HG03066 (cell line): ENCODE measurements around the gene KRTAP4-11.
"Not testable (repeated sequence)": the region's sequence is repeated elsewhere in the genome, so short reads cannot be mapped to it uniquely, and the experiment has no call there.

Experiments used
- ATAC-seq: cut with Tn5 transposase; IDR thresholded peaks from one replicate; pipeline ENCODE4 v1.9.1; 2021; ENCODE audit warnings: low read depth; ENCODE audit not compliant: unreplicated experiment

Gene KRTAP4-11

GRCh38 chr17:41117846-41118386, at the start of gene KRTAP4-11:
Gene KRTAP4-11, minus strand, starts transcription at chr17:41118373. Its CDS starts 58 bp downstream, at chr17:41118315.
- ATAC-seq: not testable (repeated sequence)

GRCh38 chr17:41167561-41167960, 49.4 kb upstream of the KRTAP4-11 start:
- no peak for ATAC-seq

GRCh38 chr17:41163828-41164227, 45.7 kb upstream of the KRTAP4-11 start:
- no peak for ATAC-seq

GRCh38 chr17:41160648-41161047, 42.5 kb upstream of the KRTAP4-11 start, which contains the start of gene KRTAP4-4:
Gene KRTAP4-4, minus strand, starts transcription at chr17:41160748. Its CDS starts 57 bp downstream, at chr17:41160691.
- no peak for ATAC-seq

- not testable (repeated sequence) for ATAC-seq
Observed at GRCh38 chr17:41160190-41160589, 42.0 kb upstream of the KRTAP4-11 start.

- no peak for ATAC-seq
Observed at GRCh38 chr17:41153856-41154255, 35.7 kb upstream of the KRTAP4-11 start.

GRCh38 chr17:41151525-41151924, 33.4 kb upstream of the KRTAP4-11 start:
- ATAC-seq: no peak

GRCh38 chr17:41150026-41150425, 31.9 kb upstream of the KRTAP4-11 start:
- no peak for ATAC-seq

GRCh38 chr17:41149652-41149985, 31.4 kb upstream of the KRTAP4-11 start, which contains the start of gene KRTAP4-5:
Gene KRTAP4-5, minus strand, starts transcription at chr17:41149825. Its CDS starts 58 bp downstream, at chr17:41149767.
- ATAC-seq: no peak

- not testable (repeated sequence) for ATAC-seq
Observed at GRCh38 chr17:41148971-41149651, 30.9 kb upstream of the KRTAP4-11 start.

- no peak for ATAC-seq
Observed at GRCh38 chr17:41147531-41148204, 29.5 kb upstream of the KRTAP4-11 start.

- no peak for ATAC-seq
Observed at GRCh38 chr17:41145261-41145660, 27.1 kb upstream of the KRTAP4-11 start.

GRCh38 chr17:41144846-41145245, 26.7 kb upstream of the KRTAP4-11 start:
- no peak for ATAC-seq

GRCh38 chr17:41141361-41141760, 23.2 kb upstream of the KRTAP4-11 start:
- no peak for ATAC-seq

GRCh38 chr17:41140360-41141131, 22.4 kb upstream of the KRTAP4-11 start, which contains the start of gene KRTAP4-6:
Gene KRTAP4-6, minus strand, starts transcription at chr17:41140544. Its CDS starts 57 bp downstream, at chr17:41140487.
- ATAC-seq: no peak

- not testable (repeated sequence) for ATAC-seq
Observed at GRCh38 chr17:41139865-41140264, 21.7 kb upstream of the KRTAP4-11 start.

GRCh38 chr17:41133880-41134735, 15.9 kb upstream of the KRTAP4-11 start:
- ATAC-seq: no peak

GRCh38 chr17:41131979-41132378, 13.8 kb upstream of the KRTAP4-11 start:
- ATAC-seq: no peak

GRCh38 chr17:41127371-41127770, 9.2 kb upstream of the KRTAP4-11 start:
- ATAC-seq: no peak

GRCh38 chr17:41126412-41126811, 8.2 kb upstream of the KRTAP4-11 start:
- no peak for ATAC-seq
